HG03175 (cell line): ENCODE measurements around the gene GUCA1C.

ENCODE experiments used
- ATAC-seq: cut with Tn5 transposase; IDR thresholded peaks from one replicate; pipeline ENCODE4 v1.9.1; 2021; ENCODE audit warnings: mild to moderate bottlenecking, moderate library complexity; ENCODE audit not compliant: unreplicated experiment

GUCA1C gene

DNA sequence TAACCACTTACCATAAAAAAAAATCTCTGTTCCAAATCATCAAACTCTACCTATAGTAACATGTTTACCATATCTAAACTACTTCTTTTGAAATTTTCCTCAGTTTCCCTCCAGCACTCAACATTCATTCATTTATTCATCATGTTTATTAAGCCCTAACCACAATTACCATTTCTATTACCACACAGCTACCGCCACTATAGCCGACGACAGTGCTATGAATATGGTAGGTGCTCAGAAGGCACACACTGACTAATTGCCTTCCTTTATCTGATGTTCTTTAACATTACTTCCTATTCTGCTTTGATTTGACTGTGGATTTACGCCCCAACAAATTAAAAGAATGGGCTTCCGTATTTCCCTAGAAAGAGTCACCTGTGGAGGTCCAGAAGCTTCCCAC is 43.9 kb downstream of the GUCA1C start:
- no peak for ATAC-seq

GRCh38 chr3:108907194-108907593 is 46.5 kb downstream of the GUCA1C start:
- ATAC-seq = no peak

DNA sequence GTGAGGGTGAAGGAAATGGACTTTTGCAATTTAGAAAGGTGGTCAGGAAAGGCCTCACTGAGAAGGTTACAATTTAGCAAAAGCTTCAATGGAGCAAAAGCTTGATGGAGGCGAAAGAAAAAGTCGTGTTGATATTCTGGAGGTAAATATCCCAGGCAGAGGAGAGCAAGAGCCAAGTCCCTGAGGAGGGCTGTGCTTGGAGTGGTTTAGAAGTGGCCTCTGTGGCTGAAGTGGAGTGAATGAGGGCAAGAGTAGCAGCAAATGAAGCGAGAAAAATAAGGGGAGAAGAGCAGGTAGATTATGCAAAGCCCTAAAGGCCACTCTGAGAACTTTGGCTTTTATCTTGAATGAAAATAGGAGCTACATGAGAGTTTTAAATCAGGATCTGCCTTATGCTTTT is 54.1 kb downstream of the GUCA1C start:
- no peak for ATAC-seq

GRCh38 chr3:108897883-108898282 is 55.8 kb downstream of the GUCA1C start:
- no peak for ATAC-seq

GRCh38 chr3:108894981-108895380 is 58.7 kb downstream of the GUCA1C start:
- ATAC-seq = no peak

DNA sequence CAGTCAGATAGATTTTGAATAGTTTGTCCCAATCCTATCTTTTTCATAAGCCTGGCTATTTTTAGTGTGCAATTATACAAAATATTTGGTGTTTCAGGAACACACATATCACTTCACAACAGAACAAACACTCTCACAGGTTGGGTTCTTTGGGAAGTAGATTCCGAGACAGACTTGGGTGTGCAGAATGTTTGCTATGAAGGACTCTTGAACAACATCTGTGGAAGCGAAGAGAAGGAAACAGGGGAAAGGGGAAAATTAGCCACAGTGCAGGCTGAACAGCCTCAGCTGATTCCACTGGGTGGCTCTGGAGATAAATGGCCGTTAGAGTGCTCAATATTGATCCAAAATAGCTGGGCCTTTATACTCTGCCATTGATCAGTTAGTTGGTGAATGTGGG is 61.8 kb downstream of the GUCA1C start:
- no peak for ATAC-seq

DNA sequence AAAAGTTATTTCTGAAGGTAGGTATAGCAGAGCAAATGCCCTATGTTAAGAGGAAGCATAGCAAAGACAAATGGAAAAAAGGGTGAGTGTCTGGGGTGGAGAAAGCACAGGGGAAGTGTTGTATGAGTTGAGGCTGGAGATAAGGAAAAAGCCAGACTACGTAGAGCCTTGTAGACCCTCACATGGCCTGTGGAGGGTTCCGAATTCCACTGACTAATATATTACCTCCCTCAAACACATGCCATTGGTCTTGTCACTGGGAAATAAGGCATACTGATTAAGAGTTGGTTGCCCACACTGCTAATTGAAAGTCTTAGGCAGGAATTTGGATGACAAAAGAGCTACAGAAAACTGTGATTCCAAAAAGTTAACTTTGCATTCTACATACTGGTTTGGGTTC is 65.9 kb downstream of the GUCA1C start:
- ATAC-seq = no peak

DNA sequence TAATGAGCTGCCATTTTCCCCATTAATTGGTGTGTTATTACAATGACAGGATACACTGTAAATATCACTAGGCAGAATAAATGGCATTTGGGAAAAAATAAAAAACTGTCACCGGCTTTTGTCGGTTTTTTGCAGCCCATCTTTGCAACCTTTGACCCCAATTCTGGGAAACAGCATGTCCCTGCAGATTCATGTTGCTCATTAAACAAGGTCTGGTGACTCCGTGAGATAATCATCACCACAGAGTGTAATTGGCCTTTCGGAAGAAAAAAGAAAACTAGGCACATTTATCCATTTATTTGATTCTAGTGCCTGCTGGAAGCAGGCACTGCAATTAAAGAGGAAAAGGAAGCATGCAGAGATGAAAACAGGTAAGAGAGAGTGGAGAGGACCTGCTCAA is 66.6 kb downstream of the GUCA1C start:
- no peak for ATAC-seq

GRCh38 chr3:108883373-108883772 is 70.3 kb downstream of the GUCA1C start:
- no peak for ATAC-seq

DNA sequence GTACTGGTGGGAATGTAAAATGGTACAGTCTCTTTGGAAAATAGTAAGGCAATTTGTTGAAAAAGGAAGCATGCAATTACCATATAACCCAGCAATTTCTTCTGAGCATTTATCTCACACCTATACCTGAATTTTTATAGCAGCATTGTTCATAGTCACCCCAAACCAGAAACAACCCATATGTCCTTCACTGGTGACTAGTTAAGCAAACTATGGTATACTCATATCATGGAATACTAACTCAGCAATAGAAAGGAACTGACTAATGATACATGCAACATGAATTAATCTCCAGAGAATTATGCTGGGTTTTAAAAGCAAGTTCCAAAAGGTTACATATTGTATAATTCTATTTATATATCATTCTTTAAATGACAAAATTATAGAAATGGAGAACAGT is 70.9 kb downstream of the GUCA1C start:
- no peak for ATAC-seq

DNA sequence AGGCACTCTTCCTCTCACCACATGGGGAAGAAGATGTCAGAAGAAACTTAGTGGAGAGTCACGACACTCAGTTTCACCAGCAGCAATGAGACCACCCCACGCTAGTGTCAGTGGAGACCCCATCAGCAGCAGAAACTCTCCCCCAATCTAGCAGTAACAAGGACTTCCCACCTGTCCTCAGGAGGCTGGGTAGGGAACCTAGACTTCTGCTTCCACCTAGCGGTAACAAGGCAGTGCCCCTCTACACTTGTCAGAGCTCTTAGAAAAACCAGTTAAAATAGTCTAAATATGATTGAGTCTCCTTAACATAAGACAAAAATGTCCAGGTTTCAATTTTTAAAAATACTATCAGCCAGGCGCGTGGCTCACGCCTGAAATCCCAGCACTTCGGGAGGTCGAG is 73.8 kb downstream of the GUCA1C start:
- no peak for ATAC-seq

- ATAC-seq = no peak
Measured at GRCh38 chr3:108877901-108878300, 75.8 kb downstream of the GUCA1C start.

GRCh38 chr3:108863799-108864135 is 89.9 kb downstream of the GUCA1C start:
- ATAC-seq = no peak

- no peak for ATAC-seq
Measured at GRCh38 chr3:108862865-108863798, 90.5 kb downstream of the GUCA1C start.

DNA sequence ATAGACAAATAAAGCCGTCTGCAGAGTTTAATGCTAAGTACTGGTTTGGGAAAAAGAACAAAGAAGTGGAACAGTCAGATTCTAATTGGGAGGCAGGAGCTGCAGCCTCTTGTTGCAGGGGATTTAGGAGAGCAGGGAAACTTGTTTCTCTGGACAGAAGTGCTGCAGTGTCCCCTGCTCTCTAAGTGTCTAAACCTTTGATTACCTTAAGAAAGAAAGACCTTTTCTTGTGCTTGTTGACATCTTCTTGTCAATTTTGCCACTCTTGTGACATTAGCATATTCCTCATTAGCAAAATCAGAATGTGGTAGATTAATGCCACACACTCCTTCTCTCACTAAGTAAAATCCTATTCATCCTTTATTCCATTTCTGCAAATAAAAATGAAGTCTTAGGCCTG is 92.3 kb downstream of the GUCA1C start:
- ATAC-seq = no peak
